Muscle of arm (tissue), 12 donors: ENCODE data around the gene CALHM3. TPM values are rescaled to one million over a fixed set of nuclear protein-coding genes. Genes with fewer than 3 reads are reported as not detected.

Experiments used
- DNase-seq: peaks from one replicate; pipeline ENCODE4 v3.0.0-alpha.2; 2013
- polyA plus RNA-seq, 12 donors: library from polyadenylated mRNA; unstranded; fragments of 120-200 nt; gene quantifications; one replicate each; pipeline ENCODE4 v1.2.1, GENCODE V29; 2013; ENCODE audit not compliant: insufficient read length in 12 of 12

Gene CALHM3
- polyA plus RNA-seq, 12 donors: 0.11 TPM; not detected in 11

GRCh38 chr10:103450201-103450695 is 28.8 kb downstream of the CALHM3 start:
- no peak for DNase-seq

GRCh38 chr10:103449208-103450144 is 29.6 kb downstream of the CALHM3 start:
- no peak for DNase-seq

- no peak for DNase-seq
Measured at GRCh38 chr10:103448746-103449145, 30.3 kb downstream of the CALHM3 start.

GRCh38 chr10:103447187-103447586 is 31.9 kb downstream of the CALHM3 start:
- DNase-seq: no peak

- DNase-seq: no peak
Measured at GRCh38 chr10:103445767-103446567, 33.1 kb downstream of the CALHM3 start.

- DNase-seq: no peak
Measured at GRCh38 chr10:103445366-103445765, 33.7 kb downstream of the CALHM3 start.

GRCh38 chr10:103444478-103444877 is 34.6 kb downstream of the CALHM3 start:
- no peak for DNase-seq

GRCh38 chr10:103443475-103444185 is 35.4 kb downstream of the CALHM3 start:
- no peak for DNase-seq

- peak; percentile 25 for DNase-seq
Measured at GRCh38 chr10:103442031-103442461, 37.0 kb downstream of the CALHM3 start.

GRCh38 chr10:103441611-103442010 is 37.4 kb downstream of the CALHM3 start:
- DNase-seq: no peak

- DNase-seq: no peak
Measured at GRCh38 chr10:103441206-103441605, 37.8 kb downstream of the CALHM3 start.

- DNase-seq: no peak
Measured at GRCh38 chr10:103440416-103440815, 38.6 kb downstream of the CALHM3 start.

- DNase-seq: no peak
Measured at GRCh38 chr10:103439776-103440175, 39.3 kb downstream of the CALHM3 start.

GRCh38 chr10:103433858-103434257 is 45.2 kb downstream of the CALHM3 start:
- no peak for DNase-seq

GRCh38 chr10:103431902-103432301 is 47.1 kb downstream of the CALHM3 start:
- DNase-seq: no peak

GRCh38 chr10:103429647-103430046 is 49.4 kb downstream of the CALHM3 start:
- no peak for DNase-seq

- no peak for DNase-seq
Measured at GRCh38 chr10:103428989-103429643, 49.9 kb downstream of the CALHM3 start.

GRCh38 chr10:103427866-103428265 is 51.2 kb downstream of the CALHM3 start:
- no peak for DNase-seq

- no peak for DNase-seq
Measured at GRCh38 chr10:103423748-103424147, 55.3 kb downstream of the CALHM3 start.
